ENCODE results near the gene EFCAB6.

The EFCAB6 gene

GRCh38 chr22:43583501-43583900 lies 228.6 kb downstream of the EFCAB6 start:
- DNase-seq (ENCODE audit: low spot score) = no peak

- no peak for DNase-seq (ENCODE audit: low spot score)
These were observed 229.7 kb downstream of the EFCAB6 start for GRCh38 chr22:43582394-43582793.

GRCh38 chr22:43580271-43580750 lies 231.8 kb downstream of the EFCAB6 start:
- DNase-seq (ENCODE audit: low spot score) = no peak

GRCh38 chr22:43574738-43575137 lies 237.4 kb downstream of the EFCAB6 start:
- no peak for DNase-seq (ENCODE audit: low spot score)

GRCh38 chr22:43572710-43573109 lies 239.4 kb downstream of the EFCAB6 start:
- no peak for DNase-seq (ENCODE audit: low spot score)

- DNase-seq (ENCODE audit: low spot score) = no peak
These were observed 240.9 kb downstream of the EFCAB6 start for GRCh38 chr22:43571181-43571580.

- no peak for DNase-seq (ENCODE audit: low spot score)
These were observed 241.5 kb downstream of the EFCAB6 start for GRCh38 chr22:43570531-43571165.

- DNase-seq (ENCODE audit: low spot score) = no peak
These were observed 243.0 kb downstream of the EFCAB6 start for GRCh38 chr22:43569111-43569510.

- no peak for DNase-seq (ENCODE audit: low spot score)
These were observed 244.3 kb downstream of the EFCAB6 start for GRCh38 chr22:43567691-43568324.

- DNase-seq (ENCODE audit: low spot score) = no peak
These were observed 245.4 kb downstream of the EFCAB6 start for GRCh38 chr22:43566561-43567332.

GRCh38 chr22:43566021-43566420 lies 246.1 kb downstream of the EFCAB6 start:
- DNase-seq (ENCODE audit: low spot score) = no peak

- DNase-seq (ENCODE audit: low spot score) = no peak
These were observed 247.2 kb downstream of the EFCAB6 start for GRCh38 chr22:43564859-43565258.

- no peak for DNase-seq (ENCODE audit: low spot score)
These were observed 248.5 kb downstream of the EFCAB6 start for GRCh38 chr22:43563571-43563970.

GRCh38 chr22:43562843-43563242 lies 249.3 kb downstream of the EFCAB6 start:
- DNase-seq (ENCODE audit: low spot score) = no peak

GRCh38 chr22:43561415-43562178 lies 250.5 kb downstream of the EFCAB6 start:
- no peak for DNase-seq (ENCODE audit: low spot score)

GRCh38 chr22:43560651-43561050 lies 251.5 kb downstream of the EFCAB6 start:
- DNase-seq (ENCODE audit: low spot score) = no peak

- DNase-seq (ENCODE audit: low spot score) = no peak
These were observed 256.3 kb downstream of the EFCAB6 start for GRCh38 chr22:43555561-43556515.

- no peak for DNase-seq (ENCODE audit: low spot score)
These were observed 257.3 kb downstream of the EFCAB6 start for GRCh38 chr22:43554694-43555365.

- DNase-seq (ENCODE audit: low spot score) = no peak
These were observed 257.9 kb downstream of the EFCAB6 start for GRCh38 chr22:43554259-43554636.

- no peak for DNase-seq (ENCODE audit: low spot score)
These were observed 258.4 kb downstream of the EFCAB6 start for GRCh38 chr22:43553451-43554258.

All from HuH-7.5 (cell line).